IMR-90 (cell line): ENCODE results near the gene SLC36A1. TPM values are rescaled to one million over a fixed set of nuclear protein-coding genes. Genes with fewer than 3 reads are reported as not detected.

ENCODE experiments used
- microRNA-seq, 2 experiments: library from miRNA; stranded (forward) in 1 of 2; unstranded in 1 of 2; fragments of 10-50 nt in 1 of 2; fragments of <30 nt in 1 of 2; gene quantifications in 1 of 2; microRNA quantifications in 1 of 2; one replicate each; pipeline versions ENCODE3 to v1.1.0; 2013 to 2020; ENCODE audit not compliant: insufficient read depth in 1 of 2, insufficient read length in 1 of 2, unreplicated experiment in 1 of 2
- polyA plus RNA-seq, 3 experiments: library from polyadenylated mRNA; depleted of rRNA; stranded (reverse); fragments of >200 nt; gene quantifications; 2 replicates each; pipeline ENCODE4 v1.2.3, GENCODE V29; 2012; ENCODE audit warnings: low replicate concordance in 1 of 3
- small RNA-seq, 5 experiments: library from RNA; depleted of rRNA; stranded (forward); fragments of <200 nt; gene quantifications; one replicate each; pipeline ENCODE3, GENCODE V24; 2012
- total RNA-seq: library from RNA; depleted of rRNA; stranded (reverse); fragments of >200 nt; gene quantifications from 2 replicates; pipeline ENCODE4 v1.2.3, GENCODE V29; 2012; rRNA removed

SLC36A1 gene
- total and polyA plus RNA-seq, 2 of the 4 experiments (the other 2 are of a cell fraction) = 5.7 to 8.7 TPM

Small RNAs within 50 kb of the gene (microRNA-seq; reads per million reads assigned to microRNA genes)
- gene MIR6499 (ENCODE audit: insufficient read depth in 1 of 2, insufficient read length in 1 of 2, unreplicated experiment in 1 of 2) (0 reads per million in 2 experiments), gene RNA5SP197 (ENCODE audit: insufficient read depth, insufficient read length) (not detected)

Small RNAs within 50 kb of the gene (small RNA-seq; reads per million reads assigned to genes)
- 0 reads per million in 5 experiments for gene MIR6499
- gene RNA5SP197 = 0 reads per million in 5 experiments

Other genes with a start within 250 kb of the SLC36A1 start
- gene CCDC69, start 223.5 kb upstream of the SLC36A1 start, total RNA-seq = 0.36 and 0.56 TPM in 2 replicates
- gene CCDC69, start 223.5 kb upstream of the SLC36A1 start, polyA plus RNA-seq (2012; rRNA removed) = 0.36 and 0.48 TPM in 2 replicates
- gene GM2A, start 194.4 kb upstream of the SLC36A1 start, total RNA-seq = 18.5 and 18.6 TPM in 2 replicates
- gene GM2A, start 194.4 kb upstream of the SLC36A1 start, polyA plus RNA-seq (2012; rRNA removed) = 12.8 and 13.8 TPM in 2 replicates
- gene SLC36A3, start 143.8 kb upstream of the SLC36A1 start, total RNA-seq = not detected in 2 replicates
- gene SLC36A3, start 143.8 kb upstream of the SLC36A1 start, polyA plus RNA-seq (2012; rRNA removed) = not detected in 2 replicates
- gene SLC36A2, start 100.0 kb upstream of the SLC36A1 start, total RNA-seq = not detected in 2 replicates
- gene SLC36A2, start 100.0 kb upstream of the SLC36A1 start, polyA plus RNA-seq (2012; rRNA removed) = not detected in 2 replicates
- gene FAT2, start 143.7 kb downstream of the SLC36A1 start, total RNA-seq = under 0.01 TPM in 2 replicates
- 0.03 and 0.06 TPM in 2 replicates for gene FAT2, start 143.7 kb downstream of the SLC36A1 start, polyA plus RNA-seq (2012; rRNA removed)
- 1,186 and 1,450 TPM in 2 replicates for gene SPARC, start 239.3 kb downstream of the SLC36A1 start, total RNA-seq
- gene SPARC, start 239.3 kb downstream of the SLC36A1 start, polyA plus RNA-seq (2012; rRNA removed) = 4,692 and 5,281 TPM in 2 replicates